Neural progenitor cell (in vitro differentiated cells): Measurements from ENCODE around the gene GUCA1A.

Experiments
- CTCF ChIP-seq: fragments of 200-600 bp; sonication (generic); IDR thresholded peaks from 2 replicates; pipeline ENCODE4 v1.5.1; 2017; ENCODE audit warnings: antibody characterized with exemption, mild to moderate bottlenecking
- EZH2 ChIP-seq: fragments of 200-600 bp; sonication (generic); IDR thresholded peaks from 2 replicates; pipeline ENCODE4 v1.6.1; 2017; ENCODE audit warnings: antibody characterized with exemption, mild to moderate bottlenecking, moderate library complexity

GRCh38 chr6:42140032-42140431 is 33.1 kb upstream of the GUCA1A start:
- TF ChIP-seq CTCF: no peak
- no peak for TF ChIP-seq EZH2
